Measurements from ENCODE around the gene ERCC2. TPM values are rescaled to one million over a fixed set of nuclear protein-coding genes. Genes with fewer than 3 reads are reported as not detected.

The ERCC2 gene
- total RNA-seq, 1 experiment from 2014 or later: 102 TPM

- H3K27me3 Mint-ChIP-seq (ENCODE audit: low read depth): peaks cover 58% of the 10 kb centered on the region
- no peak overlapping the region for H3K27ac Mint-ChIP-seq
- ChIA-PET CTCF (interaction anchor here (0.9 to 1.1 kb wide), 3 partner anchors 20 to 128 kb away, joined by 3 to 4 read pairs (median 3); partner anchors contain the start of gene TRAPPC6A), POLR2A (no interaction called here)
- H3K4me3 Mint-ChIP-seq: no peak overlapping the region
- TF ChIP-seq ZNF425 (CRISPR knock-in tag; conservative IDR thresholded peaks at IDR 0.05) (no peak), ATF1 (CRISPR knock-in tag; IDR thresholded peaks at IDR 0.05) (no peak), ZNF671 (CRISPR knock-in tag; IDR thresholded peaks at IDR 0.05) (no peak), ZNF121 (CRISPR knock-in tag; IDR thresholded peaks at IDR 0.05) (no peak), KAT7 (CRISPR knock-in tag; IDR thresholded peaks at IDR 0.05; ENCODE audit: borderline replicate concordance) (no peak), NR3C1 (CRISPR knock-in tag; conservative IDR thresholded peaks at IDR 0.05; ENCODE audit: low read depth) (no peak)
- no peak for DNase-seq (ENCODE audit: low spot score)
- H3K36me3 Mint-ChIP-seq: peaks cover under 1% of the 10 kb centered on the region; the same call in 1 of the 2 replicates
- peaks cover 8% of the 10 kb centered on the region for H3K9me3 Mint-ChIP-seq
- H3K4me1 Mint-ChIP-seq: peaks cover 13% of the 10 kb centered on the region
- ATAC-seq: no peak
These were observed 64.3 kb downstream of the ERCC2 start for GRCh38 chr19:45306040-45306439.

GRCh38 chr19:45305421-45305820, 65.0 kb downstream of the ERCC2 start:
- ATAC-seq (no peak), DNase-seq (ENCODE audit: low spot score) (no peak)
- 0 out of 2 replicates have a peak, but pooled peaks have one; percentile 14 for TF ChIP-seq NFYB (CRISPR knock-in tag; conservative IDR thresholded peaks at IDR 0.05; ENCODE audit: low read depth)
- no peak for TF ChIP-seq ESRRA (CRISPR knock-in tag; IDR thresholded peaks at IDR 0.05; ENCODE audit: borderline replicate concordance)
- H3K4me3 Mint-ChIP-seq: no peak overlapping the region
- POLR2A ChIA-PET: no interaction called here
- H3K27me3 Mint-ChIP-seq (ENCODE audit: low read depth): peaks cover 57% of the 10 kb centered on the region
- peaks cover 13% of the 10 kb centered on the region for H3K4me1 Mint-ChIP-seq
- H3K9me3 Mint-ChIP-seq: peaks cover 8% of the 10 kb centered on the region
- no peak overlapping the region for H3K27ac Mint-ChIP-seq
- CTCF ChIA-PET: interaction anchor here (0.5 kb wide), 1 partner anchor 51 kb away, joined by 5 read pairs; no protein-coding TSS in a partner anchor
- peaks cover 5% of the 10 kb centered on the region for H3K36me3 Mint-ChIP-seq

- Mint-ChIP-seq H3K27me3 (ENCODE audit: low read depth) (peaks cover 53% of the 10 kb centered on the region), H3K4me1 (peaks cover 13% of the 10 kb centered on the region), H3K27ac (no peak overlapping the region), H3K36me3 (peaks cover 7% of the 10 kb centered on the region), H3K4me3 (no peak overlapping the region), H3K9me3 (peaks cover 8% of the 10 kb centered on the region)
- no peak for DNase-seq (ENCODE audit: low spot score)
- ChIA-PET CTCF (interaction anchor here (0.5 kb wide), 1 partner anchor 50 kb away, joined by 5 read pairs; no protein-coding TSS in a partner anchor), POLR2A (no interaction called here)
- no peak for TF ChIP-seq TEAD4 (CRISPR knock-in tag; IDR thresholded peaks at IDR 0.05)
- TF ChIP-seq ATF6 (CRISPR knock-in tag; IDR thresholded peaks at IDR 0.05): no peak
- TF ChIP-seq ATF3 (CRISPR knock-in tag; conservative IDR thresholded peaks at IDR 0.05): no peak
- TF ChIP-seq JAZF1 (CRISPR knock-in tag; IDR thresholded peaks at IDR 0.05): no peak
- no peak for ATAC-seq
These were observed 65.4 kb downstream of the ERCC2 start for GRCh38 chr19:45305007-45305406.

GRCh38 chr19:45304141-45304926, 66.0 kb downstream of the ERCC2 start:
- peaks cover 8% of the 10 kb centered on the region for H3K9me3 Mint-ChIP-seq
- no peak for TF ChIP-seq E2F4 (CRISPR knock-in tag; IDR thresholded peaks at IDR 0.05; ENCODE audit: borderline replicate concordance, low read depth)
- no peak for TF ChIP-seq TP53 (CRISPR knock-in tag; IDR thresholded peaks at IDR 0.05)
- TF ChIP-seq NFATC4 (CRISPR knock-in tag; IDR thresholded peaks at IDR 0.05): 0 out of 2 replicates have a peak, but pooled peaks have one; percentile 45
- 0 out of 2 replicates have a peak, but pooled peaks have one; percentile 47 for TF ChIP-seq PRRX2 (CRISPR knock-in tag; IDR thresholded peaks at IDR 0.05)
- peak; percentile 70 for TF ChIP-seq USF2 (CRISPR knock-in tag; IDR thresholded peaks at IDR 0.05)
- POLR2A ChIA-PET: no interaction called here
- no peak overlapping the region for H3K27ac Mint-ChIP-seq
- CTCF ChIA-PET: no interaction called here
- no peak for ATAC-seq
- peaks cover 53% of the 10 kb centered on the region for H3K27me3 Mint-ChIP-seq (ENCODE audit: low read depth)
- no peak for DNase-seq (ENCODE audit: low spot score)
- H3K4me3 Mint-ChIP-seq: no peak overlapping the region
- peaks cover 13% of the 10 kb centered on the region for H3K4me1 Mint-ChIP-seq
- peaks cover 13% of the 10 kb centered on the region for H3K36me3 Mint-ChIP-seq
